HCT116 (cell line): Measurements from ENCODE around the gene KCTD15. TPM values are rescaled to one million over a fixed set of nuclear protein-coding genes. Genes with fewer than 3 reads are reported as not detected.

Source experiments
- ATAC-seq: fragments of 200-7000 bp; cut with Tn5 transposase; 2 replicates; pipeline ENCODE4 v1.9.1; 2020; ENCODE audit warnings: mild to moderate bottlenecking, moderate library complexity
- BruUV-seq: library from RNA; stranded (reverse); fragments of 400-500 nt; replicated peaks from 2 replicates; lab custom pipeline; 2021; lab: Mats Ljungman, UMichigan
- CTCF ChIA-PET: fragments of 300-600 bp; sonication (Branson Sonifier 250); formaldehyde crosslinking; loops from one replicate; lab custom pipeline; 2021; ENCODE audit warnings: antibody characterized with exemption; lab: Charles Lee
- POLR2A ChIA-PET: fragments of 300-600, 350-600 bp; sonication (Branson Sonifier 250); formaldehyde crosslinking; loops from one replicate; lab custom pipeline; 2021; ENCODE audit warnings: antibody characterized with exemption; lab: Charles Lee
- RAD21 ChIA-PET, 2 experiments: fragments of 300-600 bp; sonication (Branson Sonifier 250); formaldehyde crosslinking; loops; one replicate each; lab custom pipeline; 2023; ENCODE audit warnings: low total read pairs in 2 of 2; ENCODE audit not compliant: uncharacterized antibody in 2 of 2, unreplicated experiment in 2 of 2, low non-redundant PET in 1 of 2; lab: Charles Lee
- DNase-seq: peaks from one replicate; pipeline ENCODE4 v3.0.0-alpha.2; 2010; ENCODE audit warnings: low read depth, low spot score
- H2AFZ ChIP-seq: fragments of 200-600 bp; shearing (Covaris generic), sonication (generic); 2 replicates; pipeline ENCODE4 v1.6.1; 2017; ENCODE audit warnings: low read depth, mixed run types, mixed read lengths, antibody characterized with exemption, low read length; ENCODE audit not compliant: poor library complexity, severe bottlenecking
- H3K27ac ChIP-seq: 2 replicates; pipeline ENCODE4 v1.5.1; 2012; ENCODE audit warnings: low read depth, low read length
- H3K27me3 ChIP-seq: fragments of 200-600 bp; sonication (generic); 2 replicates; pipeline ENCODE4 v1.6.1; 2016; ENCODE audit warnings: mixed run types, low read length, mixed read lengths; ENCODE audit not compliant: insufficient read depth
- H3K36me3 ChIP-seq, 2 experiments: fragments of 200-500 bp in 1 of 2; fragments of 200-600 bp in 1 of 2; sonication (Bioruptor generic) in 1 of 2; sonication (generic) in 1 of 2; 2 replicates each; pipeline versions ENCODE4 v1.5.1 to v1.6.1; 2014 to 2016; ENCODE audit warnings: low read length in 2 of 2, inconsistent platforms in 1 of 2, mixed read lengths in 1 of 2, mixed run types in 1 of 2; ENCODE audit not compliant: insufficient read depth in 2 of 2, control insufficient read depth in 1 of 2
- H3K4me1 ChIP-seq, 2 experiments: fragments of 200-600 bp in 1 of 2; sonication (generic) in 1 of 2; 2 replicates each; pipeline versions ENCODE4 v1.5.1 to v1.6.1; 2012 to 2017; ENCODE audit warnings: low read length in 2 of 2, inconsistent platforms in 1 of 2, mild to moderate bottlenecking in 1 of 2, mixed read lengths in 1 of 2, mixed run types in 1 of 2, moderate library complexity in 1 of 2; ENCODE audit not compliant: insufficient read depth in 2 of 2, control insufficient read depth in 1 of 2
- H3K4me2 ChIP-seq: fragments of 200-600 bp; sonication (generic); 2 replicates; pipeline ENCODE4 v1.6.1; 2017; ENCODE audit warnings: mixed run types, low read length, mixed read lengths
- H3K4me3 ChIP-seq, 2 experiments: fragments of 200-600 bp in 1 of 2; sonication (generic) in 1 of 2; replicated peaks in 1 of 2; 2 replicates each; pipeline ENCODE4 v1.5.1; 2011 to 2016; ENCODE audit warnings: low read length in 2 of 2, control low read depth in 1 of 2, low read depth in 1 of 2, mild to moderate bottlenecking in 1 of 2, mixed read lengths in 1 of 2, mixed run types in 1 of 2
- H3K79me2 ChIP-seq: fragments of 200-600 bp; sonication (generic); 2 replicates; pipeline ENCODE4 v1.6.1; 2017; ENCODE audit warnings: mild to moderate bottlenecking, mixed run types, low read length, moderate library complexity, mixed read lengths; ENCODE audit not compliant: insufficient read depth
- H3K9ac ChIP-seq: fragments of 200-600 bp; sonication (generic); 2 replicates; pipeline ENCODE4 v1.6.1; 2016; ENCODE audit warnings: low read length, mixed read lengths
- H3K9me2 ChIP-seq: fragments of 200-600 bp; sonication (generic), shearing (Covaris generic); 2 replicates; pipeline ENCODE4 v1.6.1; 2017; ENCODE audit warnings: mixed run types, mild to moderate bottlenecking, moderate library complexity; ENCODE audit not compliant: insufficient read depth
- H3K9me3 ChIP-seq, 2 experiments: fragments of 200-500 bp in 1 of 2; fragments of 200-600 bp in 1 of 2; sonication (Bioruptor generic) in 1 of 2; sonication (generic) in 1 of 2; 2 replicates each; pipeline ENCODE4 v1.6.1; 2014 to 2017; ENCODE audit warnings: low read length in 2 of 2, mixed read lengths in 2 of 2, inconsistent platforms in 1 of 2, low read depth in 1 of 2, mild to moderate bottlenecking in 1 of 2, mixed run types in 1 of 2, moderate library complexity in 1 of 2; ENCODE audit not compliant: control insufficient read depth in 1 of 2, insufficient read depth in 1 of 2
- H4K20me1 ChIP-seq: fragments of 200-600 bp; sonication (generic), shearing (Covaris generic); 2 replicates; pipeline ENCODE4 v1.6.1; 2017; ENCODE audit warnings: mixed run types, mild to moderate bottlenecking, moderate library complexity; ENCODE audit not compliant: insufficient read depth
- CBX3 ChIP-seq: IDR thresholded peaks from 2 replicates; pipeline ENCODE4 v1.6.1; 2012; ENCODE audit warnings: low read depth
- EGR1 ChIP-seq: IDR thresholded peaks from 2 replicates; pipeline ENCODE4 v1.6.1; 2012; ENCODE audit warnings: low read depth
- ELF1 ChIP-seq: IDR thresholded peaks from 2 replicates; pipeline ENCODE4 v1.6.1; 2012; ENCODE audit warnings: low read depth, borderline replicate concordance
- EZH2phosphoT487 ChIP-seq: fragments of 200-600 bp; IDR thresholded peaks from 2 replicates; pipeline ENCODE4 v1.6.1; 2018; ENCODE audit warnings: antibody characterized with exemption, borderline replicate concordance
- FOSL1 ChIP-seq: IDR thresholded peaks from 2 replicates; pipeline ENCODE4 v1.6.1; 2012; ENCODE audit warnings: low read depth
- JUND ChIP-seq: IDR thresholded peaks from 2 replicates; pipeline ENCODE4 v1.6.1; 2012
- POLR2A ChIP-seq: IDR thresholded peaks from 2 replicates; pipeline ENCODE4 v1.7.0; 2011; ENCODE audit warnings: borderline replicate concordance; ENCODE audit not compliant: insufficient read depth, insufficient read length; ENCODE audit errors: extremely low read depth
- RAD21 ChIP-seq: IDR thresholded peaks from 2 replicates; pipeline ENCODE4 v1.6.1; 2012; ENCODE audit warnings: low read depth, mild to moderate bottlenecking
- SIN3A ChIP-seq: IDR thresholded peaks from 2 replicates; pipeline ENCODE4 v1.6.1; 2012; ENCODE audit warnings: low read depth
- SRF ChIP-seq: IDR thresholded peaks from 2 replicates; pipeline ENCODE4 v1.6.1; 2012; ENCODE audit warnings: low read depth
- TCF7L2 ChIP-seq: IDR thresholded peaks from 2 replicates; pipeline ENCODE4 v1.7.0; 2011; ENCODE audit warnings: borderline replicate concordance, inconsistent platforms; ENCODE audit not compliant: insufficient read depth, insufficient read length; ENCODE audit errors: extremely low read depth
- ZFX ChIP-seq: fragments of 450-650 bp; IDR thresholded peaks from 2 replicates; pipeline ENCODE4 v1.6.1; 2017
- ZNF274 ChIP-seq: fragments of 200-500 bp; sonication (Bioruptor generic); IDR thresholded peaks from 2 replicates; pipeline ENCODE4 v1.6.1; 2014; ENCODE audit warnings: mild to moderate bottlenecking, low read depth, low read length, inconsistent platforms
- intact Hi-C: fragments of 100-400 bp; cut with micrococcal nuclease; formaldehyde crosslinking; loops from 2 replicates; pipeline ENCODE4 v1.10.0; 2022
- total RNA-seq: library from RNA; stranded (reverse); gene quantifications from one replicate; pipeline ENCODE4 v1.2.1, GENCODE V29; 2021; ENCODE audit not compliant: unreplicated experiment
- TF ChIP-seq, protein P1 (sequence below): IDR thresholded peaks from 2 replicates; pipeline ENCODE4 v1.6.1; 2011; ENCODE audit warnings: mild to moderate bottlenecking, low read length, moderate library complexity; ENCODE audit not compliant: insufficient replicate concordance; ENCODE audit errors: extremely low read depth
- TF ChIP-seq, protein P2 (sequence below): IDR thresholded peaks from 2 replicates; pipeline ENCODE4 v1.6.1; 2012

The KCTD15 gene
- total RNA-seq, 1 experiment from 2014 or later = 29.2 TPM

DNA sequence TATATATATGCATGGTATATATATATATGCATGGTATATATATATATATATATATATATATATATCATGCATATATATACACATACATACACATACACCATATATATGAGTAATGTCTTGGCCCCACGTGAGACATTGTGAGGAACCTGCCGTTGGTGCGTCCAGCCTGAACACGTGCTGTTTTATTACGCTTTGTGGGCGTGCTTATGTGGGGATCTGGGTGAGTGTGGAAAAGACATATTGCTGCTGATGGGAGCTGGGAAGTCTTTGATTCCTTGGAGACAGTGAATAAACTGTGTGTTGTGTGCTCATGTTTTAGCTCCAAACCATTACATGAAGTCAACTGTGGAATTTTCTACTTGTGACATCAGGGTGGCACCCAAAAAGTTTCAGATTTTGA is 28.9 kb downstream of the KCTD15 start:
- BruUV-seq = no TSS peak
- CTCF ChIA-PET = no interaction called here
- Histone ChIP-seq H3K27ac (no peak overlapping the region), H3K36me3 (no peaks in the 10 kb centered on the region), H3K4me1 (peaks cover 7 to 15% of the 10 kb centered on the region in 2 experiments), H3K9me2 (no peaks in the 10 kb centered on the region), H3K4me2 (no peak overlapping the region), H2AFZ (no peak overlapping the region), H4K20me1 (no peaks in the 10 kb centered on the region), H3K9me3 (no peaks in the 10 kb centered on the region), H3K79me2 (no peaks in the 10 kb centered on the region), H3K27me3 (no peaks in the 10 kb centered on the region), H3K4me3 (no peak overlapping the region), H3K9ac (no peak overlapping the region)
- no peak for DNase-seq
- RAD21 ChIA-PET = no interaction called here
- intact Hi-C loops = no loop called here
- POLR2A ChIA-PET = no interaction called here
- TF ChIP-seq EGR1 (no peak), ZFX (no peak)
- TF ChIP-seq, protein P1, sequence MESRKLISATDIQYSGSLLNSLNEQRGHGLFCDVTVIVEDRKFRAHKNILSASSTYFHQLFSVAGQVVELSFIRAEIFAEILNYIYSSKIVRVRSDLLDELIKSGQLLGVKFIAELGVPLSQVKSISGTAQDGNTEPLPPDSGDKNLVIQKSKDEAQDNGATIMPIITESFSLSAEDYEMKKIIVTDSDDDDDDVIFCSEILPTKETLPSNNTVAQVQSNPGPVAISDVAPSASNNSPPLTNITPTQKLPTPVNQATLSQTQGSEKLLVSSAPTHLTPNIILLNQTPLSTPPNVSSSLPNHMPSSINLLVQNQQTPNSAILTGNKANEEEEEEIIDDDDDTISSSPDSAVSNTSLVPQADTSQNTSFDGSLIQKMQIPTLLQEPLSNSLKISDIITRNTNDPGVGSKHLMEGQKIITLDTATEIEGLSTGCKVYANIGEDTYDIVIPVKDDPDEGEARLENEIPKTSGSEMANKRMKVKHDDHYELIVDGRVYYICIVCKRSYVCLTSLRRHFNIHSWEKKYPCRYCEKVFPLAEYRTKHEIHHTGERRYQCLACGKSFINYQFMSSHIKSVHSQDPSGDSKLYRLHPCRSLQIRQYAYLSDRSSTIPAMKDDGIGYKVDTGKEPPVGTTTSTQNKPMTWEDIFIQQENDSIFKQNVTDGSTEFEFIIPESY = no peak
- no peak for ATAC-seq

DNA sequence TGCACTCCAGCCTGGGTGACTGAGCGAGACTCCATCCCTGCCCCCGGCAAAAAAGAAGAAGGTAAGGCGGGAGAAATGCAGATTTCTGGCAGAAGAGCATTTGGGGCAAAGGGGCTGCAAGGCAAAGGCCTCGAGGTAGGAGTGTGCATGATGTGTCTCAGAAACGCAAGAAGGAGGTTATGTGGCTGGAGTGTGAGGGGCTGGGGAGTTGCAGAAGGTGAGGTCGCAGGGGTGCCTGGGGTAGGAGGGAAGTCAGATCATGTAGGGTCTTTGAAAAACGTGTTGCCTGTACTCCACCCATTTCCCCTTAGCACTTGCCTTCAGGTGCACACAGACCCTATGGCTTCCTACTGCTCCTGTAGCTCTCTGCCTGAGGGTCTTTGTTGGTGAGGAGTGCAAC is 29.9 kb downstream of the KCTD15 start:
- ATAC-seq = no peak
- ChIA-PET POLR2A (no interaction called here), CTCF (no interaction called here), RAD21 (no interaction called here)
- H3K4me1 ChIP-seq = peaks cover 0 to 7% of the 10 kb centered on the region in 2 experiments; a peak in 2 of 4 replicates
- no peak overlapping the region for H3K9ac ChIP-seq
- H4K20me1 ChIP-seq = no peaks in the 10 kb centered on the region
- H3K27ac ChIP-seq = no peak overlapping the region
- H3K9me3 ChIP-seq = no peaks in the 10 kb centered on the region
- no peaks in the 10 kb centered on the region for H3K9me2 ChIP-seq
- no TSS peak for BruUV-seq
- H3K4me3 ChIP-seq = no peak overlapping the region
- no peak overlapping the region for H2AFZ ChIP-seq
- no peaks in the 10 kb centered on the region for H3K36me3 ChIP-seq
- no peak overlapping the region for H3K4me2 ChIP-seq
- H3K27me3 ChIP-seq = no peaks in the 10 kb centered on the region
- H3K79me2 ChIP-seq = no peaks in the 10 kb centered on the region
- DNase-seq = no peak
- intact Hi-C loops = no loop called here
- TF ChIP-seq CBX3 (no peak), JUND (no peak), ELF1 (no peak), EZH2phosphoT487 (no peak), RAD21 (no peak), POLR2A (no peak), SRF (no peak), FOSL1 (no peak), TCF7L2 (no peak), ZNF274 (no peak), SIN3A (no peak)
- TF ChIP-seq, protein P1 = no peak
- TF ChIP-seq, protein P2, sequence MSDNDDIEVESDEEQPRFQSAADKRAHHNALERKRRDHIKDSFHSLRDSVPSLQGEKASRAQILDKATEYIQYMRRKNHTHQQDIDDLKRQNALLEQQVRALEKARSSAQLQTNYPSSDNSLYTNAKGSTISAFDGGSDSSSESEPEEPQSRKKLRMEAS = no peak
